CD14-positive monocyte (primary cell): ENCODE measurements around the gene ADAM30. TPM values are rescaled to one million over a fixed set of nuclear protein-coding genes. Genes with fewer than 3 reads are reported as not detected.

Experiments used
- DNase-seq, 3 donors: peaks; one replicate each; pipeline ENCODE4 v3.0.0-alpha.2; 2011 to 2022
- H2AFZ ChIP-seq: 2 replicates; pipeline ENCODE4 v1.6.0; 2012; ENCODE audit warnings: mild to moderate bottlenecking, low read depth, low read length, inconsistent platforms; ENCODE audit not compliant: insufficient read depth, poor library complexity, severe bottlenecking
- H3K27ac ChIP-seq, 2 donors: 1 replicate in 1 of 2; 2 replicates in 1 of 2; pipeline ENCODE4 v1.5.1; 2012 to 2013; ENCODE audit warnings: low read length in 2 of 2, control low read depth in 1 of 2, inconsistent platforms in 1 of 2, low read depth in 1 of 2, mild to moderate bottlenecking in 1 of 2
- H3K27me3 ChIP-seq, 2 donors: one replicate each; pipeline versions ENCODE4 v1.6.0 to v1.6.1; 2011 to 2013; ENCODE audit warnings: low read length in 2 of 2; ENCODE audit not compliant: control insufficient read depth in 2 of 2, insufficient read depth in 2 of 2
- H3K36me3 ChIP-seq, 2 donors: replicated peaks in 1 of 2; 1 replicate in 1 of 2; 2 replicates in 1 of 2; pipeline versions ENCODE4 v1.5.1 to v1.6.1; 2012 to 2013; ENCODE audit warnings: low read length in 2 of 2, control low read depth in 1 of 2, inconsistent platforms in 1 of 2, mild to moderate bottlenecking in 1 of 2; ENCODE audit not compliant: insufficient read depth in 2 of 2, control insufficient read depth in 1 of 2
- H3K4me1 ChIP-seq, 2 donors: 1 replicate in 1 of 2; 2 replicates in 1 of 2; pipeline versions ENCODE4 v1.5.1 to v1.6.1; 2012 to 2013; ENCODE audit warnings: low read length in 2 of 2, control low read depth in 1 of 2, inconsistent platforms in 1 of 2, mild to moderate bottlenecking in 1 of 2, moderate library complexity in 1 of 2; ENCODE audit not compliant: insufficient read depth in 2 of 2, control insufficient read depth in 1 of 2
- H3K4me2 ChIP-seq: replicated peaks from 2 replicates; pipeline ENCODE3; 2012; ENCODE audit warnings: low read length, moderate library complexity, mild to moderate bottlenecking; ENCODE audit not compliant: poor library complexity, severe bottlenecking; ENCODE audit errors: extremely low read depth
- H3K4me3 ChIP-seq, 3 experiments: fragments of 200-600 bp in 1 of 3; sonication (generic) in 1 of 3; replicated peaks in 1 of 3; 1 replicate in 2 of 3; 2 replicates in 1 of 3; pipeline ENCODE4 v1.5.1; 2011 to 2013; ENCODE audit warnings: low read length in 3 of 3, mild to moderate bottlenecking in 3 of 3, control low read depth in 2 of 3, low read depth in 2 of 3, inconsistent platforms in 1 of 3, moderate library complexity in 1 of 3
- H3K79me2 ChIP-seq: 2 replicates; pipeline ENCODE4 v1.6.0; 2012; ENCODE audit warnings: mild to moderate bottlenecking, control low read depth, inconsistent platforms, low read length, moderate library complexity; ENCODE audit not compliant: insufficient read depth
- H3K9ac ChIP-seq: 2 replicates; pipeline ENCODE4 v1.6.0; 2017; ENCODE audit warnings: low read length, mild to moderate bottlenecking; ENCODE audit not compliant: insufficient read depth, poor library complexity, severe bottlenecking
- H3K9me3 ChIP-seq, 2 donors: replicated peaks in 1 of 2; 1 replicate in 1 of 2; 2 replicates in 1 of 2; pipeline versions ENCODE4 v1.5.1 to v1.6.1; 2012 to 2013; ENCODE audit warnings: low read length in 2 of 2, control low read depth in 1 of 2; ENCODE audit not compliant: control insufficient read depth in 1 of 2, insufficient read depth in 1 of 2
- H4K20me1 ChIP-seq: 2 replicates; pipeline ENCODE4 v1.6.0; 2012; ENCODE audit warnings: mild to moderate bottlenecking, low read length, control low read depth, moderate library complexity; ENCODE audit not compliant: insufficient read depth
- H3K27ac Mint-ChIP-seq, 7 donors: one replicate each; pipeline ENCODE4 v1.8.0; 2020; ENCODE audit warnings: mild to moderate bottlenecking in 7 of 7, mixed read lengths in 7 of 7, moderate library complexity in 6 of 7, inconsistent platforms in 2 of 7
- H3K27me3 Mint-ChIP-seq, 3 donors: one replicate each; pipeline ENCODE4 v1.8.0; 2021 to 2022; ENCODE audit warnings: low read depth in 3 of 3, mild to moderate bottlenecking in 3 of 3, mixed read lengths in 3 of 3, moderate library complexity in 3 of 3, inconsistent platforms in 1 of 3
- H3K36me3 Mint-ChIP-seq, 2 donors: one replicate each; pipeline ENCODE4 v1.8.0; 2020; ENCODE audit warnings: mixed read lengths in 2 of 2, inconsistent platforms in 1 of 2, mild to moderate bottlenecking in 1 of 2
- H3K4me1 Mint-ChIP-seq: one replicate; pipeline ENCODE4 v1.8.0; 2020; ENCODE audit warnings: mild to moderate bottlenecking, mixed read lengths
- H3K4me3 Mint-ChIP-seq, 2 donors: one replicate each; pipeline ENCODE4 v1.8.0; 2020; ENCODE audit warnings: mild to moderate bottlenecking in 2 of 2, mixed read lengths in 2 of 2, moderate library complexity in 1 of 2
- H3K9me3 Mint-ChIP-seq, 7 donors: one replicate each; pipeline ENCODE4 v1.8.0; 2020 to 2022; ENCODE audit warnings: mixed read lengths in 7 of 7, mild to moderate bottlenecking in 6 of 7, moderate library complexity in 6 of 7, inconsistent platforms in 2 of 7
- CTCF ChIP-seq: fragments of 200-600 bp; IDR thresholded peaks from one replicate; pipeline ENCODE4 v1.8.0; 2022; ENCODE audit warnings: antibody characterized with exemption, mild to moderate bottlenecking
- WGBS: methylation state at CpG from one replicate; pipeline ENCODE4 v1.1.5; 2013; ENCODE audit warnings: missing lambda C conversion rate; ENCODE audit not compliant: insufficient coverage; 5-methylcytosine and 5-hydroxymethylcytosine counted together
- intact Hi-C, 2 donors: fragments of 100-400 bp; cut with micrococcal nuclease; formaldehyde crosslinking; loops; one replicate each; pipeline versions ENCODE4 v1.15.0 to v1.15.1; 2023
- polyA plus RNA-seq, 3 donors: library from polyadenylated mRNA; depleted of rRNA in 1 of 3; unstranded in 2 of 3; stranded (reverse) in 1 of 3; fragments of 300-500 nt in 2 of 3; fragments of >200 nt in 1 of 3; fragmentation: Illumina TruSeq in 2 of 3; gene quantifications; 1 replicate in 2 of 3; 2 replicates in 1 of 3; pipeline ENCODE4 v1.2.3, GENCODE V29; 2012 to 2021

The ADAM30 gene
- polyA plus RNA-seq, 3 donors, result not detected

- H3K4me3 ChIP-seq, result no peak overlapping the region
- H2AFZ ChIP-seq, result no peak overlapping the region
- intact Hi-C loops, result no loop called here
- WGBS, result 97% methylated on average over 13 of the region's 19 CpGs
- no peaks in the 10 kb centered on the region for H3K9me3 ChIP-seq
- no peaks in the 10 kb centered on the region for H3K27me3 Mint-ChIP-seq
- no peaks in the 10 kb centered on the region for H3K4me1 Mint-ChIP-seq
- no peak overlapping the region for H3K4me3 Mint-ChIP-seq
- no peak overlapping the region for H3K27ac ChIP-seq
- no peak overlapping the region for H3K9ac ChIP-seq
- no peaks in the 10 kb centered on the region for H3K9me3 Mint-ChIP-seq
- no peak for DNase-seq
- peaks cover 96 to 99% of the 10 kb centered on the region in 2 donors for H3K36me3 Mint-ChIP-seq
- no peaks in the 10 kb centered on the region for H3K27me3 ChIP-seq
- no peak for TF ChIP-seq CTCF
- no peaks in the 10 kb centered on the region for H3K79me2 ChIP-seq
- peaks cover 100% of the 10 kb centered on the region for H4K20me1 ChIP-seq
- H3K4me2 ChIP-seq, result no peak overlapping the region
- peaks cover 100% of the 10 kb centered on the region in 2 donors for H3K36me3 ChIP-seq
- H3K4me1 ChIP-seq, result no peaks in the 10 kb centered on the region
- peak overlapping the region in 4 of 7 donors; percentile 35 to 87 (median 42) for H3K27ac Mint-ChIP-seq
Observed at GRCh38 chr1:119924948-119925898, 28.9 kb upstream of the ADAM30 start.

GRCh38 chr1:119920104-119920968 lies 24.0 kb upstream of the ADAM30 start:
- Mint-ChIP-seq H3K9me3 (no peaks in the 10 kb centered on the region), H3K27ac (peak overlapping the region in 3 of 7 donors; percentile 39 to 62 (median 52)), H3K4me1 (no peaks in the 10 kb centered on the region), H3K4me3 (no peak overlapping the region), H3K27me3 (peaks cover 0 to 1% (median 0%) of the 10 kb centered on the region in 3 donors), H3K36me3 (peaks cover 95 to 99% of the 10 kb centered on the region in 2 donors)
- Histone ChIP-seq H3K27me3 (no peaks in the 10 kb centered on the region), H3K9ac (no peak overlapping the region), H3K4me3 (no peak overlapping the region), H3K4me2 (no peak overlapping the region), H4K20me1 (peaks cover 100% of the 10 kb centered on the region), H2AFZ (no peak overlapping the region), H3K9me3 (no peaks in the 10 kb centered on the region), H3K36me3 (peaks cover 100% of the 10 kb centered on the region in 2 donors), H3K4me1 (no peaks in the 10 kb centered on the region), H3K27ac (no peak overlapping the region), H3K79me2 (no peaks in the 10 kb centered on the region)
- intact Hi-C loops, result no loop called here
- 95% methylated on average over 6 of the region's 8 CpGs for WGBS
- DNase-seq, result no peak
- no peak for TF ChIP-seq CTCF
